ENCODE results near the gene TMUB2. TPM values are rescaled to one million over a fixed set of nuclear protein-coding genes. Genes with fewer than 3 reads are reported as not detected.

TMUB2 gene
- total and polyA plus RNA-seq, 2 of the 13 experiments (the other 11 are each of a cell fraction or from before 2014, with no cell fraction given) = 26.9 to 50.8 TPM

- TF ChIP-seq PRDM4 (CRISPR knock-in tag; IDR thresholded peaks at IDR 0.05; ENCODE audit: borderline replicate concordance) (0 out of 2 replicates have a peak, but pooled peaks have one; percentile 60), TCF12 (IDR thresholded peaks at IDR 0.05) (no peak), TCF12 (CRISPR knock-in tag; IDR thresholded peaks at IDR 0.05) (no peak), MXD1 (CRISPR knock-in tag; IDR thresholded peaks at IDR 0.05) (no peak), ZNF83 (CRISPR knock-in tag; IDR thresholded peaks at IDR 0.05; ENCODE audit: borderline replicate concordance) (no peak), SATB2 (CRISPR knock-in tag; IDR thresholded peaks at IDR 0.05) (no peak), GABPB1 (CRISPR knock-in tag; IDR thresholded peaks at IDR 0.05) (peak; percentile 73; the same call in 1 of the 2 replicates), YEATS4 (CRISPR knock-in tag; IDR thresholded peaks at IDR 0.05; ENCODE audit: borderline replicate concordance) (peak; percentile 76), IKZF1 (IDR thresholded peaks at IDR 0.05) (no peak), SKI (IDR thresholded peaks at IDR 0.05; ENCODE audit: partially characterized antibody) (no peak), ZNF746 (CRISPR knock-in tag; IDR thresholded peaks at IDR 0.05) (peak; percentile 41; the same call in 1 of the 2 replicates), ZNF800 (CRISPR knock-in tag; IDR thresholded peaks at IDR 0.05) (peak; percentile 93), ZNF513 (CRISPR knock-in tag; conservative IDR thresholded peaks at IDR 0.05) (no peak), ZNF24 (IDR thresholded peaks at IDR 0.05) (no peak), ZNF362 (CRISPR knock-in tag; IDR thresholded peaks at IDR 0.05; ENCODE audit: borderline replicate concordance) (no peak), ZNF335 (CRISPR knock-in tag; IDR thresholded peaks at IDR 0.05) (no peak), ZNF879 (CRISPR knock-in tag; IDR thresholded peaks at IDR 0.05) (0 out of 2 replicates have a peak, but pooled peaks have one; percentile 49), ZNF605 (CRISPR knock-in tag; IDR thresholded peaks at IDR 0.05) (peak; percentile 27; the same call in 1 of the 2 replicates)
Observed at GRCh38 chr17:44220213-44221083, 33.7 kb downstream of the TMUB2 start (continued).

Data from HepG2 (cell line).